HL-60/S4 (cell line): ENCODE data around the gene LEKR1.
"Not testable (repeated sequence)": the region's sequence is repeated elsewhere in the genome, so short reads cannot be mapped to it uniquely, and the experiment has no call there.

ENCODE experiments used
- in situ Hi-C: fragments of 300-500 bp; cut with MboI; formaldehyde crosslinking; loops from 2 replicates; pipeline ENCODE4 v1.14.3; 2022; ENCODE audit warnings: low sequenced_read_pairs

LEKR1 gene

DNA sequence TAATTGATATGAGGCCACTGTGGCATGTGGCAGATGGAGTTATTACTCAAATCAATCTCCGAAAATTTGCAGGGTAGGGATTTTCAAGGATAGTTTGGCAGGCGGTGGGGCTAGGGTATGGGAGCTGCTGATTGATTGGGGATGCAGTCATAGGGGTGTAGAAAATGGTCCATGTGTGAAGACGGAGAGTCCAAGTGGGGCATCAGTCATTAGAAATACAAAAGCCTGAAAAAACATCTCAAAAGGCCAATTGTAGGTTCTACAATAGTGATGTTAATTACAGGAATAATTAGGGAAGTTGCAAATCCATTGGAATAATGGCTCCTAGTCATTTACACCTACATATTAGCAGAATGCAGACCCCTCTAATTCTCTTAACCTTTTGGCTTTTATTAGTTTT is 4.9 kb downstream of the LEKR1 start:
- in situ Hi-C loops = no loop called here

DNA sequence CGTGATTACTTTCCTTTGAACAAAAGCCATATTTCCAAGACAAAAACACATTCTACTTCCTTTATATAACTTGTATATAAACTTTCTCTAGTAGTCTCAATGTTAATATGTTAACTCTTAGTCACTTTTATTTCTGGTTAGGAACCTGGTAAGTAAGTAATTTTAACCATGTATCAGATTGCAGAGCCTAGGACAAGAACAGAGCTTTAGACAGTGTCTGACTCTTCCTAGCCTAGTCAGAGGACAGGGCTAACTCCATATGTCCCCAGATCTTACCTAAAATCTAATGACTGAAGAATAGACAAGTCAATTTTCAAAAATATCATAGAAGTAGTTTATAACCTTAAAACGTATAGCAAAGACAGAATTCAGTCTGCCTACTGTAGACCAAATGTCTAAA is 8.3 kb downstream of the LEKR1 start:
- in situ Hi-C loops = no loop called here

DNA sequence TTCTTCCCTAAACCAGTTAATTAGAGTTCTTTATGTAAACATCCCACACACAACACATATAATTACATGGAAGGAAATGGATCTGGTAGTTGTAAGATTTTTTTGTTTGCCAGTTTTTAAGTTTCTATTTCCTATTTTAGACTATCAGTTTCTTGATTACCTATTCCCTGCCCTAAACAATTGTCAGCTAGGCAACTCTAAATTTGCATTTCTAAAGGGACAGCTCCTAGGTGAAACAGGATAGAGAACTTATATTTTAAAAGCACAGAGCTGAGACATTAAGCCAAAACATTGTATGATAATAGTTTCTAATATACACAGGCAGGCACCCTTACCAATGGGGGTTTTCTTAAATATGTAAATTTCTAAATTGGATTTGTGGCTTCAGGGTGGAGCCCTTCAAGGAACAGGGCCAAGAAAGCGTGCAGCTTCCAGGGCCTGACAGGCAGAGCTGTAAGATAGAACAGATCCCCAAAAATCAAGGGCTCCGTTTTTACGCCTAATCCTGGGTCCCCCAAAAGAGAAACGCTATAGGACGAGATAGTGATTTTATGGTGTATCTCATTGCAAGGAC is 8.9 kb downstream of the LEKR1 start:
- in situ Hi-C loops = no loop called here

DNA sequence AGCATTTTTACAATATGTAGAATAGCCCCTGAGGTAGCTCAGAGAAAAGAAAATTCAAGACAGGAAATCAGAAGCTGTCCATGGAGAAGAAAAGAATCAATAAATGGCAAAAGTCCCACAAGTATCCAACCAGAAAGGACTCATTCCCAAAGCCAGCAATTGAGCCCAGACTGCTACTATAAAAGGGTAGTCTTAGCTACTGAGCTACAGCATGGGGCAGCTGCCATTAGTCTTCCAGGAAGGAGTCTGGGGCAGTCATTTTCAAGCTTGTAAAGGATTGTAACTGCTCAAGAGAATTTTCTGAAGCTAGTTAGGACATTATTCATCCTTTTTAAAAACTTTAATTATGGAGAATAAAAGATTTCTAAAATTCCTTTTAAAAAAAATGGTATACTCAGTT is 10.5 kb downstream of the LEKR1 start:
- in situ Hi-C loops = no loop called here

DNA sequence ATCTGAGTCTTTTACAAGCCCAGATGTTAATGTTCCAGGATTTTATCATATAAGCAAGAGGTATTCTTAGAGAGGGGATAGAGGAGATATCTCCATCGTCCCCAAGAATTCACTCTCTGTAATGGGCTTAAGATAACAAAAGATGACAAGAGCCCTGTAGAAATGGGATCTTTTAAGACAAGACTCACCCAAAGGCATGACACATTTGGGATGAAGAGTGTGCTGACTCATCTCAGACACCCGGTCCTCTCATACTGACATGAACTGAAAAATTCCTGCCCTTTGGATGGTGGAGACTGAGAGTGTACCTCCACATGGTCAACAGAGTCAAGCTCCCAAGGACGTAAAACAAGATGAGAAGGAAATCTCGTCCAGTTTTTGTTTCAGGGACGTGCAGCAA is 11.0 kb downstream of the LEKR1 start:
- in situ Hi-C loops = no loop called here

DNA sequence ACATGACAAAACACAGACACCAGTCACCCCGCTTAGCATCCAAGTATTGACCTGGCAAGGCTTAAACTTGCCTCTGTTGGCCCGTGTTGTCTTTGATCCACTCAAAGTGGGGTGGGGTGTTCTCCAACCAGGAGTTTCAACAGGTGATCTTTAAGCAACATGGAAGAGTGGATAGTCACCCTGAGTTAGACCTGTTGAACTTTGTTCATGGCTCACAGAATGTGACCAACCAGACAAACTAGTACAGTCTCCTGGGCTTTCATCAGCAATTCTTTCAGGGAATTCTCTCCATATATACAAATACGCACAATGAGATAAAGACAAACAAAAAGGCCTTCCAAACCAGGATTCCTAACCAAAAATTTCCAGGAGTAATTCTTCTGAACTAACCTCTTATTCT is 11.9 kb downstream of the LEKR1 start:
- in situ Hi-C loops = no loop called here

DNA sequence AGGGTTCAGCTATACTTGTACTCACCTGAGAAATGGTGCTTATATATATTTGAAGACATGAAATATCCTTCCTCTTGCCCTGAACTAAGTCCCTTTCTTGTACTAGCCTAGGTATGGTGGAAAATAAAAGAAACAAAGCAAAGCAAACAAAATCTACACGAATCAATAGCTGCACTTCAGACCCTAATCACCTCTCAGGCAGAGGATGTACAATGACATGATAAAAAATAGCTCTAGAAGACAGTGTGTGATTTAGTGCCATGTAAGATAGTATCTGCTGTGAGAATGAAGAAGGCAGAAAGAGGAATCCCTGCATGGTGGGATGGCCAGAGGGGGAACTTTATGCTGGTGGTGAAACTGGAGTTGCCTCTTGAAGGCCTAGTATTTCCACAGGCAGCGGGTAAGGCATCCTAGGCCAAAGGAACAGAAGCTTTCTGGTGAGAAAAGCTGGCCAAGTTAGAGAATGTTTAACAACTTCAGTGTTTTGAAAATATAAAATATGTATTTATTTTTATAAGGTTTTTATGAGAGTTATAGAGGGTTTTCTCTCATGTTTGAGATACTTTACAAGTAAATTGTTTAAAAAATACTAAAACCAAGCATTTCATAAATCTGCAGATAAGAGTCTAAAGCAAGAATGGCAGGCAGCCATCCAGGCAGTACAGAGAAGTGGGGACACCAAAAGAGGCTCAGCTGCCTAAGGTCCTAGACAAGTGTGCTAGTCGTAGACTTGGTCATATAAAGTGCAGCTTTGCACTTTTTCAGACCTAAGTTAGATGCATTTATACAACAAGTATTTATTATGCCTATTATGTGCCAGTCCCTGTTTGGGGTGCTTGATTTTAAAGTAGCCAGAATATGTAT is 14.9 kb downstream of the LEKR1 start:
- in situ Hi-C loops = no loop called here

DNA sequence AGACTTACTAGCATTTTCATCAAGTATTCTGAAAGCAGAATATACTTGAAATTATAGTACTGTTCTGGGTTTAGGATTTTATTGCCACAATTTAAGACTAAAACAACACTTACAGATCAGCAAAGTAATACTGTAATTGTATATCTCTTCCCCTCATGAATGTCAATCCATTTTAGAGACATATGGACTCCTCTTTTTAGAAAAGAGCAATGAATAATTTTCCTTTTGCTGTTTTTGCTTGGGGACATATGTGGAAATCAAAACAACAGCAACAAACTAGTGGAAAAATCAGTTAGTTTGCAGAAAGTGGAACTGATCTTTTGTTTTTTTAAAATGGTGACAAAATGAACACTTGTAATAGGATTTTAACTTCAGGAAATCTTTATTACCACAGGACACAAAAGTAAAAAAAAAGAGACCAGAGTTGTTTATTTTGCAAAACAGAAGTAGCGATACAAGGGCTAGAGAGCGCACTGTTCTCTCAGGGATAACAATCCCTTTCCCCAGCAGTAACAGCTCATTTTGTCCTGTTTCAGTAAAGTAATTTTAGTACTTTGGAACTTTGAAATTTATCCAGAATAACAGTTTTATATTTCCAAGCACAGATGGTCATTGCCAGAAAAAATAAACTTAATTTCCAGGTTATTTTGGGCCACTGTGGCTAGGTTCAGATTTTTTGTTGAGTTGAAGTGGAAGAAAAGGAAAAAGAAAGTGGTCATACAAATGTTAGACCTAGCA is 17.1 kb downstream of the LEKR1 start:
- in situ Hi-C loops = no loop called here

DNA sequence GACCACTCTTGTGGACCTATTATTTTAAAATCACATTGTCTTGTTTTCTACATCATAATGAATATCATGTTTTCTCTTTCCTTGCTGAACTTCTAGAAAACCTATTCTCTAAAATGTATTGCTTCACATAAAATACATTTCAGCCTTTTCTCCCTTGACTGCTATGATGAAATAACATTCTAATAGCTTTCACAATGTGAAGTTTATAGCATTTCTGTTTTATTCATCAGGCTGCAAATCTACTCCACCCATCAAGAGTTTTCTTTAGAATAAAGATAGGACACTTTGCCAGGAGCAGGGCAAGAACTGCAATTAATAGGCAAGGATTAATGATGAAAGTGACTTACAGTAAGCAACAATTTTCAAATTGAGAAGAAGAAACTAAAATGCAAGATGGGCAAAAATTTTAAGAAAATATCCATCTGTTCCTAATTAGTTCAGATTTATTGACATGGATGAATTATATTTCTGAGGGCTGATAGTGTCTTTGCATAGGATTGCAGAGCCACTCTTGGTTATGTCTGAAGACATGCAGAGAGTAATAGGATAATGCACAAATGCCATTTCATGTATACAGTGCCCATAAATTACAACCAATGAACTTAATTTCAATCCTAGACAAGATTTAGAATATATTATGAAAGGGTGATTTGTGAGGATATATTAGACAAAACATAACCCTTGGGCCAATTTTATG is 21.7 kb downstream of the LEKR1 start:
- in situ Hi-C loops = no loop called here

DNA sequence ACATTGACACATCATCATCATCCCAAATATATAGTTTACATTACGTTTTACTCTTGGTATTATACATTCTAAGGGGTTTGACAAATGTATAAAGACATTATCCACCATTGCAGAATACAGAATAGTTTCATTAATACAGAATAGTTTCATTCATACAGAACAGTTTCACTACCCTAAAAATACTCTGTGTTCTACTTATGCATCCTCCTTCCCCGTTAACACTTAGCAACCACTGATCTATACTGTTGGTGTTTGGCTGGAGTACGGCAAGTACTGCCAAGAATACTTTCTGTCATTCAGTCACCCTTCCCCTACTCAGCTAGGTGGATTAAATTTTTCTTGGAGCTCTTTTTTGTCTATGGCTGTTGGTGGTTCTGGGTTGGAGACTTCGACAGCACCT is 33.4 kb downstream of the LEKR1 start:
- in situ Hi-C loops = no loop called here

DNA sequence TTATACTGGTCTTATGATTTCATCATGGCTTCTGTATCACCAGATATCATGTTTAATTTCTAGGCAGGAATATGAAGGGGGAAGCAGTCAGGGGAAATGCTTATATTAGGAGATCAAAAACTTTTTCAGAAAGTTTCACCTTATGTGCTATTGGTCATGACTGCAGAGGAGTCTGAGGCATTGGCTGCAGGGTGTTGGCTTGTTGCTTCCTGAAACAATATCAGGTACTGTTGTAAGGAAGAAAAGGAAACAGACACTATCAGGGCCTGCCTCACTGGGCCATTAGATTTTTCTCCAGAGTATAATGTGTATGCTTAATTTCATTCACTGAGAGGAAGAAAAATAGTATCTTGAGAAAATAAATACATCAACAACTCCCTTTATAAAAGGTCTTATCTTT is 34.7 kb downstream of the LEKR1 start:
- in situ Hi-C loops = no loop called here

DNA sequence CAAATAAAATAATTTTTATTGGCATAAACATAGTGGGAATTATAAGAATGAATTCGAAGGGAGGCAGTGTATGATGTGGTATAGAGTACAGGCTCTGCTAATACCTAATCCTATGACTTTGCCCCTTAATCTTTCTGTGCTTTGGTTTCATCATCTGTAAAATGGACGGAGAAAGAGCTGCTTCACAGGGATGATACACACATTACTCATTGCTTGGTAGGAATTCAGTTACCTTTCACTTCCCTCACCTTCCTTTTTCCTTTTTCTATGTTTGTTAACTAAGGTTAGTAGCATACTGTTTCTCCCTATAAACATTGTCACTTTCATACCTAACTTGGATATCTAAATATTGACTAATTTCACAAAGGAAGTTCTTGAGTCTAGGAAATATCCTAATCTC is 36.2 kb downstream of the LEKR1 start:
- in situ Hi-C loops = no loop called here

DNA sequence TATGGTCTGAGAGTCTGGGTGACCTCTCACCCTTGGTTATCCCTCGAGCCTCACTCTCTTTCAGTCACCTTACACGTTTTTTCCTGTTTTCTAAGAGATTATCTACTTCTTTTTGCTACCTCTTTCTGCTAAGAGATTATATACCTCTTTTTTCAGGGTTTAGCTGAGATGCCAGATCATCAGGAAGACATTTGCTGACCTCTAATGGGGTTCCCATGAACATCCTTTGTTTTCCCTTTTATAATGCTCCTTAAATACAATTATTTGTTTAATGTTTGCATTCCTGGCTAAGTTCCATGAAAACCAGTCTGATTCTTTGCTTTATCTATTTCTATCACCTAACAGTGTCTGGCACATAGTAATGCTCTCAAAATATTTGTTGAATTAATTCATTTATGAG is 39.6 kb downstream of the LEKR1 start:
- in situ Hi-C loops = no loop called here

DNA sequence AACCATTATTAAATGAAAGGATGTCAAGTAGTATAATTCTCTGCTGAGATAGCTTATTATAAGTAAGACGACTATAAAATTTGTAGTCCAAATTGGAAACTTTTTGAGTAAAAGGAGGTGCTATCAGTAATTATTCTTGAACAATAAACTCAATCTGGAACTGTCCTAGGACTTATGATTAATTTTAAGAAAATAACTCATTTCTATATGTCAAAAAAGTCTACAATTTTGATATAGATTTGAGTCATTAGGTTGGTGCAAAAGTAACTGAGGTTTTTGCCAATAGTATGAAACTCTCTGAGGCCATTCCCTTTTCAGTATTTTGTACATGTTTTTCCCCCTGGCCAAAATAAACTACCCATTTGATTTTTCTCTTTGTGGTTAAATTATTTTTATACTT is 41.0 kb downstream of the LEKR1 start:
- in situ Hi-C loops = no loop called here

DNA sequence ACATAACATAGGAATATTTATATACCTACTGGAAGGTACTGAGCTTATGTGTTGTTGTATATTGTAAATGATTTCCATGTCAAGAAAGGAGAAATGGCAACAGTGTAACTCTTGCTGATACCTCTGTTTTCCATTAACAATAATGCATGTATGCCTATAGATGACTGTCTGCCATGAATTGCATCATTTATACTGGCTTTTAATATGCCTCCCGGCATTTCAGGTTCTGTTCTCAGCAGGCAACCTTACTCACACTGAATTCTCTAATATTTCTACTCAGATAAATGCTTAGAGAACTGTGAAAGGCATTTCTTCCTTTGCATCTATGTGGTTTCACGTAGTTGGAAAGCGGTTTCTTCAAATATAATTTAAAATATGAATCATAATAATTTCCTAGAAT is 41.8 kb downstream of the LEKR1 start:
- in situ Hi-C loops = no loop called here

DNA sequence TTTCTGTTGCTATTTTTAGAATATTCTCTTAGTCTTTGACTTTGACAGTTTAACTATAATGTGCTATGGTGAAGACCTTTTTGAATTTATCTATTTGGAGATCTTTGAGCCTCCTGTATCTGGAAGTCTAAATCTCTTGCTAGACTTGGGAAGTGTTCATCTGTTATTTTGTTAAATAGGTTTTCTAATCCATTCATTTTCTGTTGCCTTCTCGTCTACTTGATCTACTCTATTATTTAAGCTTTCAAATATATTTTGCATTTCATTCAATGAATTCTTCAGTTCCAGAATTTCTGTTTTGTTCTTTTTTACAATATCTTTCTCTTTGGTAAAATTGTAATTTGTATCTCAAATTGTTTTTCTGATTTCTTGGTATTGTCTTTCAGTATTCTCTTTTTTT is 47.8 kb downstream of the LEKR1 start:
- in situ Hi-C loops = no loop called here

DNA sequence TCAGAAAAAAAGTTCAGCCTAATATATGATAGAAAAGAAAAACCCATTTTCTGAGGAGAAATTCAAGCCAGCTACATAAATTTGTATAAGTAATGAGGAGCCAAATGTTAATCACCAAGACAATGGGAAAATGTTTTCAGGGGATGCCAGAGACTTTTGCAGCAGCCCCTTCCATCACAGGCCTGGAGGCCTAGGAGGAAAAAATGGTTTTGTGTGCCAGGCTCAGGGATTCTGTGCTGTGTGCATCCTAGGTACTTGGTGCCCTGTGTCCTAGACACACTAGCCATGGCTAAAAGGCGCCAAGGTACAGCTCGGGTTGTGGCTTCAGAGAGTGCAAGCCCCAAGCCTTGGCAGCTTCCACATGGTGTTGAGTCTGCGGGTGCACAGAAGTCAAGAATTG is 53.3 kb downstream of the LEKR1 start:
- in situ Hi-C loops = not testable (repeated sequence)

DNA sequence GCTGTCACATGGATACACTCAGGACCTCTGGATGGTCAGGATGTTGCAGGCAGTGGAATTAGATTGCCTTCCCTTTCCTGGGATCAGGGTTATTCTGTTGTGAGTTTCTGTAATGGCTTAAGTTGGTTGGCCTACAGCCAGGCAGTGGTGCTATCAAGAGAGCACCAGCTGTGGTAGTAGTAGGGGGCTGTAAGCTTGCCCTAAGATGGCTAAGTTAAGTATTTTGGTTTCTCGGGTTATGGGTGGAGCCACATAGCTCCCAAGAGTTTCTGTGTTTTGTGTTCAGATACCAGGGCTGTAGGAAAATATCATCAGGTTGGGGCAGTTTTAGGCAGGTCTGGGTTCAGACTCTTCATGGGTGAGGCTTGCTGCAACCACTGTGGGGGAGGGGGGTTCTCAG is 59.6 kb downstream of the LEKR1 start:
- in situ Hi-C loops = no loop called here

DNA sequence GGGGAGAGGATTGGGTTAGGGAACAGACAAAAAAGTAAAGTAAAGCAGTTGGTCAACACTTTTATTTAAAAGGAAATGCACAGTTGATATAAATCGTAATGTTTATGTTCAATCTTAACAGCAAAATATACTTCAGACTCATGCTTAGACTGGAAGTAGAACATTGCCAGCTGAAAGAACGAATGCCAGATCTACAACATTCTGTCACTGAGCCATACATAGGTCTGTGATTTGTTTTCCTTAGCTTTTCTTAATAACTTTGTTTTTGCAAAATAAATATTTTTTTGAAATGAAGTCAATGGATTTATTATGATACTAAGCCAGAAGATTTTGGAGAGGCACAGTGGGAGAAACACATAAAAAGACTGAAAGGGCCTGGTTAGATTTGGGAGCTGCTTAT is 62.0 kb downstream of the LEKR1 start:
- in situ Hi-C loops = no loop called here

DNA sequence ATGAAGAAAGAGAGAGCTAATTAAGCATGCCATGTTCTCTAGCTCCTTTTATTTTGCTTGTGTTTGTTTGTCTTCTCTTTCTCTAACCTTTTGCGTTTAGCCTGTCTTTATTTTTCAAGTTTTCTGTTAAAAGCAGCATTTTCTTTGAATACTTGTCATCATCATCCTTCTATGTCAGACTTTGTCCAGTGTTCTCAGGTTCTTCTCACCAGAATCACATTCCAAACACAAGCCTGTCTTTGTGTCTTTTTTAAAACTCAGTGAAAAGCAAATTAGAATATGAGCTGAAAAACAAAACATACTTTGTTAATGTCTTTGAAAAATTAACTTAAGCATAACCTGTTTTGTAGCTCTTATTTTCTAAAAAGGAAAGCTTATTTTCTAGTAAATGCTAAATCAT is 62.4 kb downstream of the LEKR1 start:
- in situ Hi-C loops = no loop called here

DNA sequence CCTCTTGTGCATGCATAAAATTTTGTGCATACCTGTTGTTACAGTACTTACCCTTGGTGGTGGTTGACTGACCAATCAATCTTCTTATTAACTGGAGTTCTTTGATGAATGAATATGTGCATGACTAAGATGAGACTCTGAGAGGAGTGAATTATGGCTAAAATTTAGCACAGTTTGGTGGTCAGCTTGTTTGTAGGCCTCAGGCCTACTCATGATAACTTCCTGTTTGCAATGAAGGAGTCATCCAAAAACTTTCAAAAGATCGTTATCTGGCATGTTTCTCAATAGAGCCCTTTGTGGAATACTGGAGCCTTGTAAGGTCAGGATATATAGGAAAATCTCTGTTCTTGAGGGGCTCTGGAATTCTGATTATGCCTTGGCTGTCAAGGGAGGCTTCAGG is 66.5 kb downstream of the LEKR1 start:
- in situ Hi-C loops = no loop called here

DNA sequence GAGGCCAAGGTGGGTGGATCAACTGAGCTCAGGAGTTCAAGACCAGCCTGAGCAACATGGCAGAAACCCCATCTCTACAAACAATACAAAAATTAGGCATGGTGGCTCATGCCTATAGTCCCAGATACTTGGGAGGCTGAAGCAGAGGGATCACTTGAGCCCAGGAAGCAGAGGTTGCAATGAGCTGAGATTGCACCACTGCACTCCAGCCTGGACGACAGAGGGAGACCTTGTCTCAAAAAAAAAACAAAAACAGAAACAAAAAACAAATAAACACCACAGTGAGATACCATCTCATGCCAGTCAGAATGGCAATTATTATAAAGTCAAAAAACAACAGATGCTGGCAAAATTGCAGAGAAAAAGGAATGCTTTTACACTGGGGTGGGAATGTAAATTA is 69.2 kb downstream of the LEKR1 start:
- in situ Hi-C loops = not testable (repeated sequence)
